AG04449 (cell line): ENCODE measurements around the gene KRT16.

ENCODE experiments used
- CTCF ChIA-PET: fragments of 350-600 bp; formaldehyde crosslinking; extraction: SDS; loops from one replicate; lab custom pipeline; 2021; ENCODE audit warnings: antibody characterized with exemption; lab: Yijun Ruan, JAX
- POLR2A ChIA-PET: fragments of 400-600, 350-600 bp; formaldehyde crosslinking; extraction: SDS; loops from one replicate; lab custom pipeline; 2020; ENCODE audit warnings: antibody characterized with exemption, inconsistent platforms; lab: Yijun Ruan, JAX
- DNase-seq: peaks from one replicate; pipeline ENCODE4 v3.0.0-alpha.2; 2010; ENCODE audit warnings: low read depth, low spot score
- H3K4me3 ChIP-seq: 2 replicates; pipeline ENCODE4 v1.5.1; 2011; ENCODE audit warnings: low read depth, mild to moderate bottlenecking, control low read depth, low read length
- CTCF ChIP-seq: IDR thresholded peaks from one replicate; pipeline ENCODE4 v1.5.1; 2011; ENCODE audit warnings: mild to moderate bottlenecking, moderate library complexity, low read length, control low read depth, inconsistent platforms; ENCODE audit not compliant: insufficient read depth; ENCODE audit errors: missing control alignments

Gene KRT16

DNA sequence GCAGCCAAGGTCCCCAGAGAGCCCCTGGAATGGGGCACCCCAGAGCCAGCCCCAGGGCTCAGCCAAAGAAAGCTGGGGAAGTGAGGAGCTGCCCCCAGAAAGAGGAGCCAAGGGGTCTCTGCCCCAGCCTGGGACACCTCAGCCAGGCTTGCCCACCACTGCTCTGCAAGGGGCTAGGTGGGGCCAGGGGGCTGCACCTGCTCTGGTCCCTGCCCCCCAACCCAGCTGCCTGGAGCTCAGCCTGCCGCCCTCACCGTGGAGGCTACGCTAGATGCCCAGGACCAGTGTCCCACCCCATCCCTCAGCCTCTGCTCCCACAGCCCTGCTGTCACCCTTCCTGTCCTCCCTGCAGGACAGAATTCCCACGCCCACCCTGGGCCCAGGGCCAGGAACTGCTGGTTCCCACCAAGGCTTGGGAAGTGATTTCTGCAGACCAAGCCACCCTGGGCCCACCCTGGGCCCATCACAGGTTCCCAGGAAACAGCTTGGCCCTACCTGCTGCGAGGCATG is 39.9 kb upstream of the KRT16 start:
- ChIA-PET CTCF (interaction anchor here (1.0 to 19.8 kb wide), 4 partner anchors 11 to 793 kb away, joined by 3 to 554 read pairs (median 354); no protein-coding TSS in a partner anchor), POLR2A (no interaction called here)
- H3K4me3 ChIP-seq, result no peak overlapping the region
- DNase-seq, result no peak
- TF ChIP-seq CTCF, result no peak

DNA sequence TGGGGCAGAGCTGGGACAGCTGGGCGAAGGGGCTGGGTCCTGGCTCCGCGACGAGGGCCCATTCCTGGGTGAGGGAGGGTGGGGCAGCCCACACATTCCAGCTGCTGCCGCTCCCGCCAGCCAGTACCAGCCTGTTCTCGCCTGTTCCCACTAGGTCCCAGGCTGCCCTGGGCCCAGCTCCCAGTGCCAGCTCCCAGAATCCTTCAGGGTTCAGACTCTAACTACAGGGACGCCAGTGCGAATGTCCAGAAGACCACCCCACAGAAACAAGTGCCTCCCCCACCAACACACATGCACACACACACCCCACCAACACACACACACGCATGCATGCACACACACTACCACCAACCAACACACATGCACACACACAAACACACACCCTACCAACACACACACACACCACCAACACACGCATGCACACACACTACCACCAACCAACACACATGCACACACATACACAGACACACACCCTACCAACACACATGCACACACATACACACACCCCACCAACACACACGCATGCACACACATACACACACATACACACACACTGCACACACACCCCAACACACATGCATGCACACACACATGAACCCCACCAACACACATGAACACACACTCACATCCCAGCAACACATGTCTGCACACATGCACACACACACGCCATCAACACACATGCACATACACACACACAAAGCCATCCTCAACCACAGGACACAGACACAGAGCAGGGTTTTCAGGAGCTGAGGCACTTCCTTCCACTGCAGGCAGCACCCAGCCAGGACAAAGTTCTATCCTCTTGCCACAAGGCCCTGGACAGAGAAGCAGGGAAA is 39.3 kb upstream of the KRT16 start:
- H3K4me3 ChIP-seq, result no peak overlapping the region
- no peak for DNase-seq
- CTCF ChIA-PET, result interaction anchor here (1.0 to 19.8 kb wide), 5 partner anchors 12 to 792 kb away, joined by 3 to 554 read pairs (median 172); no protein-coding TSS in a partner anchor
- POLR2A ChIA-PET, result no interaction called here
- TF ChIP-seq CTCF, result no peak

GRCh38 chr17:41650794-41651624 is 38.4 kb upstream of the KRT16 start:
- no peak for DNase-seq
- CTCF ChIA-PET, result interaction anchor here (0.8 to 19.8 kb wide), 10 partner anchors 9 to 833 kb away, joined by 3 to 554 read pairs (median 26); no protein-coding TSS in a partner anchor
- POLR2A ChIA-PET, result no interaction called here
- H3K4me3 ChIP-seq, result no peak overlapping the region
- TF ChIP-seq CTCF, result no peak

GRCh38 chr17:41649923-41650519 is 37.5 kb upstream of the KRT16 start:
- no peak for TF ChIP-seq CTCF
- POLR2A ChIA-PET, result no interaction called here
- DNase-seq, result no peak
- CTCF ChIA-PET, result interaction anchor here (0.6 to 19.8 kb wide), 26 partner anchors 8 to 1035 kb away, joined by 3 to 554 read pairs (median 18); partner anchors contain the start of genes KRT14, KRT16, KRT17 and KRT9
- no peak overlapping the region for H3K4me3 ChIP-seq

DNA sequence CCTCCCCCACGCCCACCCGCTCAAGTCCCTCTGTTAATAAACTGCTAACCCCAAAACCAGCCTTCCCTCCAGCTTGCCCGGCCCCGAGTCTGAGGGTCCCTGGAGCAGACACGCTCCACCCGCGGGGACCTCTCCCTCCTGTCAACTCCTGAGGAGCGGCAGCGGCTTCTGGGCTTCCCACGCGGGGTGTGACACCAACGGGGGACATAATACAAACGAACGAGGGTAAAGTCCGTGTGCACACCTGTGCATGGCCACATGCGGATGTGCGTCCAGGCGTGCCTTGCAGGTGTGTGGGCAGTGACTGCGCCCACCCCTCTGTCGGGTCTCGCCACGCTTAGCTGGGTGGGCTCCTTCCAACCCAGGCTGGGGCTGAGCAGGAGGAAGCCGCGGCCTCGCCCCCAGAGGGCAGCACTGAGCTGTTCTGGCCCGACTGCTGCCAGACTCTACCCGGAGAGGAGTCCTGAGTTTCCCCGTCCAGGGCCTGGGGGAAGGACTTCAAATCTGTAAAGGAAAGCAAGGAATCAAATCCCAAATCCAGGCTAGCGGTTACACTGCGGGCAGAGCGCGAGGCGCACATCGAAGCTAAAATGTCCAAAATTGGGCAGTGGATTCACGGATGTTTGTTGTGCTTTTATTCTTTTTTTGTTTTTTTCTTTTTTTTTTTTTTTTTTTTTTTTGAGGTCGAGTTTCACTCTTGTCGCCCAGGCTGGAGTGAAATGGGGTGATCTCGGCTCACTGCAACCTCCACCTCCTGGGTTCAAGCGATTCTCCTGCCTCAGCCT is 36.0 kb upstream of the KRT16 start:
- peak overlapping the region; percentile 50 for H3K4me3 ChIP-seq
- no peak for DNase-seq
- TF ChIP-seq CTCF, result peak; percentile 95
- ChIA-PET CTCF (interaction anchor here (0.6 to 19.8 kb wide), 134 partner anchors 8 to 1112 kb away, joined by 3 to 554 read pairs (median 5); partner anchors contain the start of genes KRT12, KRT14, KRT16 and KRT17), POLR2A (interaction anchor here (0.6 to 1.1 kb wide), 3 partner anchors 30 to 167 kb away, joined by 3 to 5 read pairs (median 3); no protein-coding TSS in a partner anchor)
